DMS53 treated with DMSO at 0.1 percent for 48 hours (cell line): ENCODE results near the gene DPAGT1.
"Not testable (repeated sequence)": the region's sequence is repeated elsewhere in the genome, so short reads cannot be mapped to it uniquely, and the experiment has no call there.

Experiments
- DNase-seq: peaks from one replicate; lab custom pipeline; 2025; ENCODE audit not compliant: unreplicated experiment; lab: John Stamatoyannopoulos, UW

DPAGT1 gene

GRCh38 chr11:119059128-119059527 lies 42.5 kb downstream of the DPAGT1 start:
- not testable (repeated sequence) for DNase-seq

- peak; percentile 91 for DNase-seq
These were observed 44.5 kb downstream of the DPAGT1 start, which contains the start of gene HYOU1 for GRCh38 chr11:119057000-119057769. Gene HYOU1, minus strand, starts transcription at chr11:119057205. Its CDS starts 1,045 bp downstream, at chr11:119056160.

- no peak for DNase-seq
These were observed 45.1 kb downstream of the DPAGT1 start for GRCh38 chr11:119056421-119056999.

GRCh38 chr11:119055901-119056300 lies 45.8 kb downstream of the DPAGT1 start:
- DNase-seq = no peak

GRCh38 chr11:119054418-119054817 lies 47.2 kb downstream of the DPAGT1 start:
- DNase-seq = no peak

- DNase-seq = no peak
These were observed 49.4 kb downstream of the DPAGT1 start for GRCh38 chr11:119052163-119052814.

- DNase-seq = no peak
These were observed 50.1 kb downstream of the DPAGT1 start for GRCh38 chr11:119051440-119052162.

- no peak for DNase-seq
These were observed 52.6 kb downstream of the DPAGT1 start for GRCh38 chr11:119049081-119049480.

- DNase-seq = no peak
These were observed 53.0 kb downstream of the DPAGT1 start for GRCh38 chr11:119048644-119049043.

- DNase-seq = no peak
These were observed 54.4 kb downstream of the DPAGT1 start for GRCh38 chr11:119047205-119047604.
